Natural killer cell treated with Interleukin-12 subunit alpha and Interleukin-12 subunit beta and Interleukin-15 and Interleukin-18, amount 100 ng/mL, for 72 hours (primary cell): ENCODE results near the gene ERBB2. TPM values are rescaled to one million over a fixed set of nuclear protein-coding genes. Genes with fewer than 3 reads are reported as not detected.
A peak's percentile ranks its signal among the peaks of the same experiment; 100 is the strongest.

Source experiments
- ATAC-seq, 2 donors: fragments of 150-1000 bp; cut with Tn5 transposase in 1 of 2; sonication (Bioruptor Pico), chemical (Tn5 transposase) in 1 of 2; 2 replicates each; pipeline ENCODE4 v1.10.0; 2021
- DNase-seq: peaks from one replicate; pipeline ENCODE4 v3.0.0; 2022; ENCODE audit warnings: low spot score
- H3K27ac Mint-ChIP-seq, 2 donors: 1 replicate in 1 of 2; 2 replicates in 1 of 2; pipeline ENCODE4 v1.8.0; 2022; ENCODE audit warnings: mixed read lengths in 2 of 2, mild to moderate bottlenecking in 1 of 2, moderate library complexity in 1 of 2
- H3K27me3 Mint-ChIP-seq, 2 donors: 1 replicate in 1 of 2; 2 replicates in 1 of 2; pipeline ENCODE4 v1.8.0; 2022; ENCODE audit warnings: mixed read lengths in 2 of 2
- H3K36me3 Mint-ChIP-seq: one replicate; pipeline ENCODE4 v1.8.0; 2022; ENCODE audit warnings: mixed read lengths
- H3K4me1 Mint-ChIP-seq, 2 donors: 1 replicate in 1 of 2; 2 replicates in 1 of 2; pipeline ENCODE4 v1.8.0; 2022; ENCODE audit warnings: low read depth in 2 of 2, mixed read lengths in 2 of 2, mild to moderate bottlenecking in 1 of 2
- H3K4me3 Mint-ChIP-seq: one replicate; pipeline ENCODE4 v1.8.0; 2022; ENCODE audit warnings: mixed read lengths
- H3K9me3 Mint-ChIP-seq: 2 replicates; pipeline ENCODE4 v1.8.0; 2022; ENCODE audit warnings: mixed read lengths
- total RNA-seq, 2 donors: library from RNA; stranded (reverse); gene quantifications; one replicate each; pipeline ENCODE4 v1.2.3, GENCODE V29; 2022

The ERBB2 gene
- total RNA-seq, 2 donors from 2014 or later, result 3.8 to 9.5 TPM

GRCh38 chr17:39777534-39778365 is 77.9 kb downstream of the ERBB2 start:
- peak; percentile 30 to 66 for ATAC-seq

More at GRCh38 chr17:39777534-39778365, 77.9 kb downstream of the ERBB2 start:
- DNase-seq, result no peak
- peak overlapping the region; percentile 90 for H3K4me3 Mint-ChIP-seq
- no peaks in the 10 kb centered on the region for H3K9me3 Mint-ChIP-seq
- H3K36me3 Mint-ChIP-seq, result peaks cover 6% of the 10 kb centered on the region
- no peaks in the 10 kb centered on the region for H3K27me3 Mint-ChIP-seq
- peaks cover 69 to 76% of the 10 kb centered on the region in 2 donors for H3K4me1 Mint-ChIP-seq
- peak overlapping the region; percentile 92 to 95 for H3K27ac Mint-ChIP-seq

Other genes with a start within 250 kb of the ERBB2 start
- gene MED1, start 248.8 kb upstream of the ERBB2 start, total RNA-seq, result 10 to 100 TPM; 66.1 to 67.2 TPM
- 100 to 1,000 TPM in 1 of 2 donors, 10 to 100 TPM in 1; 88.5 to 133 TPM for gene CDK12, start 238.6 kb upstream of the ERBB2 start, total RNA-seq
- gene NEUROD2, start 92.1 kb upstream of the ERBB2 start, total RNA-seq, result not detected
- not detected for gene PPP1R1B, start 73.1 kb upstream of the ERBB2 start, total RNA-seq
- 100 to 1,000 TPM in 1 of 2 donors, 10 to 100 TPM in 1; 97.9 to 139 TPM for gene STARD3, start 62.9 kb upstream of the ERBB2 start, total RNA-seq
- 1 to 10 TPM; 2.1 to 2.5 TPM for gene TCAP, start 34.7 kb upstream of the ERBB2 start, total RNA-seq
- not detected for gene PNMT, start 31.6 kb upstream of the ERBB2 start, total RNA-seq
- gene PGAP3, start 12.0 kb upstream of the ERBB2 start, total RNA-seq, result 10 to 100 TPM in 1 of 2 donors, 1 to 10 TPM in 1; 8.8 to 13.7 TPM
- 10 to 100 TPM; 56.3 to 64.6 TPM for gene MIEN1, start 30.5 kb downstream of the ERBB2 start, total RNA-seq
- gene GRB7, start 37.9 kb downstream of the ERBB2 start, total RNA-seq, result under 1 TPM in 1 of 2 donors, not detected in 1; 0.36 TPM
- 10 to 100 TPM; 65.5 to 80.9 TPM for gene IKZF3, start 164.2 kb downstream of the ERBB2 start, total RNA-seq
- not detected for gene ZPBP2, start 168.1 kb downstream of the ERBB2 start, total RNA-seq
- gene GSDMB, start 218.6 kb downstream of the ERBB2 start, total RNA-seq, result 10 to 100 TPM; 39.0 to 54.1 TPM
- 100 to 1,000 TPM in 1 of 2 donors, 10 to 100 TPM in 1; 94.2 to 124 TPM for gene ORMDL3, start 227.5 kb downstream of the ERBB2 start, total RNA-seq
- not detected for gene LRRC3C, start 227.7 kb downstream of the ERBB2 start, total RNA-seq